ENCODE results near the gene LRRC39. TPM values are rescaled to one million over a fixed set of nuclear protein-coding genes. Genes with fewer than 3 reads are reported as not detected.

The LRRC39 gene
- total and polyA plus RNA-seq, 3 donors from 2014 or later = 2.9 to 15.6 (median 4.6) TPM

DNA sequence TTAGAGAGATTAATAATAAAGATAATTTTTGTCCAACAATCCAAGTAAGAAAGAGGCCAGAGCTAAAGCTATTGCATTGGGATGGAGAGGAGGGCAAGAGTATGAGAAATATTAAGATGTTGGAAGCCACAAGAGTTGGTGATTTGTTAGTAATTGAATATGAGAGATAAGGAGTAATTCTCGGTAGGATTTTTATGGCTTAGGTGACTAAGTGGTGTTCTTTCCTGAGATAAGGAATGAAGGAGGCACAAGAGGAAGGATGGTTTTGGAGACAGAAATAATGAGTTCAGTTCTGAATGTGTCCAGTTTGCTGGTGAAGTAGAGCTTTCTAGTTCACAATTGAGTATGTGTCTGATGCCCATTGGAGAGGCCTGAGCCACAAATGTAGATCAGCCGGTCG, 35.7 kb downstream of the LRRC39 start:
- no peak overlapping the region for H3K4me3 ChIP-seq
- H3K9me3 ChIP-seq = no peaks in the 10 kb centered on the region
- DNase-seq = no peak
- H3K4me1 ChIP-seq = no peaks in the 10 kb centered on the region
- TF ChIP-seq POLR2A (IDR thresholded peaks at IDR 0.05) (no peak), CTCF (IDR thresholded peaks at IDR 0.05) (no peak)
- H3K27me3 ChIP-seq = no peaks in the 10 kb centered on the region
- intact Hi-C loops (cut with DNase I; ENCODE audit: low total_unique reads) = no loop called here
- H3K36me3 ChIP-seq (ENCODE audit: low read depth, missing control alignments) = no peaks in the 10 kb centered on the region
- no peak overlapping the region for H3K27ac ChIP-seq
- 82 to 84% methylated on average over 3 of the region's 3 CpGs for WGBS, 2 donors

GRCh38 chr1:100141192-100141591, 36.9 kb downstream of the LRRC39 start:
- DNase-seq = no peak
- WGBS, 2 donors = 85% methylated on average over 4 of the region's 4 CpGs
- no peaks in the 10 kb centered on the region for H3K36me3 ChIP-seq (ENCODE audit: low read depth, missing control alignments)

DNA sequence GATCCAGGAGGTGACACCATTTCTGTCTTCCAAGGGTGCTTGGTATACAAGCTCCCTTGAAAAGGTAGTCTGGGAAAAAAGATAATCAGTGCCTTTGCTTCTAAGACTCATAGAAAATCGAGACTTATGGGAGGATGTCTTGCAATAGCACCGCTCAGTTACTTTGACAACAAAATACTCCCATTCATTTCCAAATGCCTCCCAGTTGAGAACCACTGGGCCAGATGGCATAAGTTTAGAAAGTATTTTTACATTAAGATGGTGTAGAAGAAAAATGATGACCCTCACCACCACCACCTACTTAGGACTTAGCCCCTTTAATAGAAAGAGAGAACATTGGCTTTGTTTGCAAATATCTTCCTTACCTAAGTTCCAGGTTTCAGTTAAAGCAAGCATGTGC, 40.5 kb downstream of the LRRC39 start:
- intact Hi-C loops (cut with DNase I; ENCODE audit: low total_unique reads) = no loop called here
- no peak overlapping the region for H3K4me3 ChIP-seq
- WGBS, 2 donors = 95 to 96% methylated on average over 2 of the region's 2 CpGs
- no peaks in the 10 kb centered on the region for H3K9me3 ChIP-seq
- peaks cover 9% of the 10 kb centered on the region for H3K4me1 ChIP-seq
- no peak overlapping the region for H3K27ac ChIP-seq
- H3K36me3 ChIP-seq (ENCODE audit: low read depth, missing control alignments) = no peaks in the 10 kb centered on the region
- no peak for DNase-seq
- TF ChIP-seq POLR2A (IDR thresholded peaks at IDR 0.05) (no peak), CTCF (IDR thresholded peaks at IDR 0.05) (no peak)
- H3K27me3 ChIP-seq = no peaks in the 10 kb centered on the region

More at GRCh38 chr1:100141192-100141591, 36.9 kb downstream of the LRRC39 start:
- Histone ChIP-seq H3K4me1 (no peaks in the 10 kb centered on the region), H3K27ac (no peak overlapping the region), H3K9me3 (no peaks in the 10 kb centered on the region), H3K27me3 (no peaks in the 10 kb centered on the region), H3K4me3 (no peak overlapping the region)
- intact Hi-C loops (cut with DNase I; ENCODE audit: low total_unique reads) = no loop called here
- TF ChIP-seq POLR2A (IDR thresholded peaks at IDR 0.05) (no peak), CTCF (IDR thresholded peaks at IDR 0.05) (no peak)

DNA sequence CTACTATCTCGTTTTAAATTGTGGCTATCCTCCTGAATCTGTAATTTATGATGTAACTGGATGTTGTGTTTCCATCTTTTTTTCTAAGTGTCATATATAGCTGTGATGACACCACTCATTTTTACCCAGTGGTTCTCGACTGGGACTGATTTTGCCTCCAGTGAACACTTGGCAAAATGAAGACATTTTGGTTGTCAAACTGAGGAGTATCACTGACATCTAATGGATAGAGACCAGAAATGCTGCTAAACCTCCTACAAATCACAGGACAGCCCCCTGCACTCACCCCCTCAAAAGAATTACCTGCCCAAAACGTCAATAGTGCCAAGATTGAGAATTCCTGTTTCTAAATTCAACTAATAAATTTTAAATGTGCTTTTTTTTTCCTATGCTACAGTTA, 43.2 kb downstream of the LRRC39 start:
- no peak overlapping the region for H3K27ac ChIP-seq
- H3K9me3 ChIP-seq = no peaks in the 10 kb centered on the region
- H3K4me3 ChIP-seq = no peak overlapping the region
- no peaks in the 10 kb centered on the region for H3K36me3 ChIP-seq (ENCODE audit: low read depth, missing control alignments)
- H3K4me1 ChIP-seq = peaks cover 9% of the 10 kb centered on the region
- TF ChIP-seq POLR2A (IDR thresholded peaks at IDR 0.05) (no peak), CTCF (IDR thresholded peaks at IDR 0.05) (no peak)
- no peak for DNase-seq
- 49 to 61% methylated on average over 3 of the region's 3 CpGs for WGBS, 2 donors
- no peaks in the 10 kb centered on the region for H3K27me3 ChIP-seq
- intact Hi-C loops (cut with DNase I; ENCODE audit: low total_unique reads) = loop anchor here (5.0 kb wide), 1 partner anchor 98 kb away; a partner anchor contains a TSS

All from testis (tissue), 3 donors.